Caco-2 (cell line): ENCODE measurements around the gene ZNF77. TPM values are rescaled to one million over a fixed set of nuclear protein-coding genes. Genes with fewer than 3 reads are reported as not detected.
A peak's percentile ranks its signal among the peaks of the same experiment; 100 is the strongest.
"Not testable (repeated sequence)": the region's sequence is repeated elsewhere in the genome, so short reads cannot be mapped to it uniquely, and the experiment has no call there.

Experiments
- BruUV-seq: library from RNA; stranded (reverse); fragments of 400-500 nt; replicated peaks from 2 replicates; lab custom pipeline; 2021; lab: Mats Ljungman, UMichigan
- CTCF ChIA-PET: fragments of 300-600 bp; sonication (Branson Sonifier 250); formaldehyde crosslinking; loops from one replicate; lab custom pipeline; 2022; ENCODE audit warnings: antibody characterized with exemption; lab: Charles Lee
- POLR2A ChIA-PET: fragments of 300-600 bp; sonication (Branson Sonifier 250); formaldehyde crosslinking; loops from one replicate; lab custom pipeline; 2022; ENCODE audit warnings: antibody characterized with exemption; lab: Charles Lee
- DNase-seq, 2 experiments: peaks; one replicate each; pipeline versions ENCODE4 v3.0.0 to v3.0.0-alpha.2; 2020 to 2022
- H3K27me3 ChIP-seq: replicated peaks from 2 replicates; pipeline ENCODE4 v1.6.0; 2011; ENCODE audit warnings: low read length; ENCODE audit not compliant: control insufficient read depth, insufficient read depth
- H3K36me3 ChIP-seq: 2 replicates; pipeline ENCODE4 v1.5.1; 2011; ENCODE audit warnings: low read length; ENCODE audit not compliant: control insufficient read depth, insufficient read depth
- H3K4me1 ChIP-seq: fragments of 250-450 bp; sonication (Bioruptor Pico); 2 replicates; pipeline ENCODE4 v1.5.1; 2020; ENCODE audit warnings: mild to moderate bottlenecking
- H3K4me3 ChIP-seq: 2 replicates; pipeline ENCODE4 v1.5.1; 2011; ENCODE audit warnings: low read depth, mild to moderate bottlenecking, control low read depth, low read length
- H3K9me3 ChIP-seq: fragments of 250-450 bp; sonication (Bioruptor Pico); 2 replicates; pipeline ENCODE4 v1.5.1; 2020; ENCODE audit warnings: mild to moderate bottlenecking, moderate library complexity
- H3K27ac Mint-ChIP-seq: one replicate; pipeline ENCODE4 v1.8.0; 2022; ENCODE audit warnings: mixed read lengths; ENCODE audit not compliant: unreplicated experiment
- H3K27me3 Mint-ChIP-seq: one replicate; pipeline ENCODE4 v1.8.0; 2022; ENCODE audit warnings: mixed read lengths; ENCODE audit not compliant: insufficient read depth, unreplicated experiment
- H3K36me3 Mint-ChIP-seq: one replicate; pipeline ENCODE4 v1.8.0; 2022; ENCODE audit warnings: mild to moderate bottlenecking, mixed read lengths; ENCODE audit not compliant: insufficient read depth, unreplicated experiment
- H3K4me1 Mint-ChIP-seq: one replicate; pipeline ENCODE4 v1.8.0; 2022; ENCODE audit warnings: low read depth, mixed read lengths; ENCODE audit not compliant: unreplicated experiment
- H3K4me3 Mint-ChIP-seq: one replicate; pipeline ENCODE4 v1.8.0; 2022; ENCODE audit warnings: mild to moderate bottlenecking, moderate library complexity, mixed read lengths; ENCODE audit not compliant: unreplicated experiment
- H3K9me3 Mint-ChIP-seq: one replicate; pipeline ENCODE4 v1.8.0; 2022; ENCODE audit warnings: mixed read lengths; ENCODE audit not compliant: unreplicated experiment
- intact Hi-C: fragments of 100-400 bp; cut with micrococcal nuclease; formaldehyde crosslinking; loops from one replicate; pipeline ENCODE4 v1.10.0; 2022; ENCODE audit not compliant: unreplicated experiment
- total RNA-seq: library from RNA; stranded (reverse); gene quantifications from 2 replicates; pipeline ENCODE4 v1.2.3, GENCODE V29; 2022
- TF ChIP-seq, protein P1 (sequence below), 2 experiments: fragments of 200-600 bp in 1 of 2; IDR thresholded peaks; 1 replicate in 1 of 2; 2 replicates in 1 of 2; pipeline versions ENCODE4 v1.5.1 to v1.8.0; 2011 to 2022; ENCODE audit warnings: antibody characterized with exemption in 1 of 2, control low read depth in 1 of 2, inconsistent platforms in 1 of 2, low read depth in 1 of 2, low read length in 1 of 2, mild to moderate bottlenecking in 1 of 2, moderate library complexity in 1 of 2; ENCODE audit not compliant: insufficient read depth in 1 of 2, severe bottlenecking in 1 of 2, unreplicated experiment in 1 of 2

ZNF77 gene
- total RNA-seq, 1 experiment from 2014 or later: 6.3 TPM

DNA sequence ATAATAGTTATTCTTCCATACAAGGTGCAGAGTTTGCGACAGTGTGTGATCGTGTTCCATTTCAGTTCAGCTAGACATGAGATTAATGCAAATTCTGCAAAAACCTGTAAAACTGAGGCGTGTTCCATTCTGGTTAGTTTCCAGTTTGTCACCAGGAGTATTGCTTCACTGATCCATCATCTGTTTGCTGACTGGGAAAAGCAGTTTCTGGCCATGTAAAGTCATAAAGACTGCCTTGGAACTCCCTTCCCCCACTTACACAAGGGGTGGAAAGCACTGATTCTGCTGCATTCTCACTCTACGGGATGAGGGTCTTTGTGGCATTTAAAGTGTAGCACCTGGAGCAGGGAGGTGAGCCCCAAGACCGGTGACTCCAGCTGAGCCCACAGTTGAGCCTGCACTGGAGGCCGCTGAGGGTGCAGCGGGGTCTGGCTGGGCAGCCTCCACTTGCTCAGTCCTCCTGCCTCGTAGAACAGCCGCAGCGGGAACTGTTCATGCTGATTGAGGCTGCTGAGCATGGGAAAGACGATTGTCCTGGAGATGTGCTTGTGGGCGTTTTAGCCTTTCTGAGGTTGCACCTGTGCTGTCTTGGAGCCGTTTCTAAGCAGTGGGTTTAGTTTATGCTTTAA is 42.1 kb downstream of the ZNF77 start:
- peak overlapping the region; percentile 98 for H3K4me3 Mint-ChIP-seq
- DNase-seq: no peak

DNA sequence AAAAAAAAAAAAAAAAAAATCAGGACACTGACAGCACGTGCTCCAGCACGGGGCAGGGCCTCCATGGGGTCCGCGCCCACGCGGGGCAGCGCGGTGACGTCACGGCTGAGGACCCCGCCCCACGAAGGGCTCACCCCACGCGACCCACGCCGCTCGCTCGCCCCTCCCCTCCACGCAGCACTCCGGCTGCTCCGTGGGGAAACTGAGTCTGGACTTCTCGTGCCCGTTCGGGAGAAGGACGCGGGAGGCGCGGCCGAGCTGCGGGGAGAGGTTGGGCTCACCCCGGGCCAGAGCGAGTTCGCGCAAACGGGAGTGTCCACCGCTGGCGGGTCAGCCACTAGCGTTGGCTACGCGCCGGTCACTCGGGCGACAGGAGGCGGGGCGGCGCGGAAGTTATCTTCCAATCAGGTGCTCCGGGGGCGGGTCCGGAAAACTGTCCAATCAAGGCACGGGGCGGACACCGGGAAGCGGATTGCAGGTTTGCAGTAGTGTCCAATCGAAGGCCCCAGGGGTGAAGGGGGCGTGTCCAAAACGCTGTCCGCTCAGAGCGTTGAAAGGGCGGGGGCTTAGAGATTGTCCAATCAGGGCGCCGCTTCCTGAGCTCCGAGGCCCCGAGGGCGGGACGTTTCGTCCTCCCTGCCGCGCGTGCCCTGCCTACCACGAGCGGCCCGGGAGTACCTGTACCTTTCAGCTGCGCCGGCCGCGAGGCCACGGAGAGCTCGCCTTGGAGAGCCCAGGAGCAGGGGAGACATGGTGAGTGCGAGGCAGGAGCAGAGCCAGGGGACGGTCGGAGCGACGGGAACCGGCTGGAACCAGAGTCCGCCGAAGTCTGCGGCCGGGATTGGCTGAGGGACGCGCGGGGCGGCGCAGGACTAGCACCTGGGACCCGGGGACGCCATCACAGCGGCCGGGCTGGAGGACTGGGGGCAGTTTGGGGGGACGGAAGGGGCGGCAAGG is 44.2 kb downstream of the ZNF77 start, which contains the start of gene ZNF57:
Gene ZNF57 (plus strand): TSS at position 633 of the 957 bp plus-strand sequence. CDS start 118 bp downstream, at position 751.
- intact Hi-C loops: loop anchor here (2.0 kb wide), 1 partner anchor 50 kb away; no protein-coding TSS in a partner anchor
- no peaks in the 10 kb centered on the region for H3K9me3 Mint-ChIP-seq
- peak within 1 kb of the TSS; percentile 98 for H3K4me3 Mint-ChIP-seq
- H3K9me3 ChIP-seq: peaks cover 12% of the 10 kb centered on the region; the same call in 1 of the 2 replicates
- POLR2A ChIA-PET: interaction anchor here (0.6 to 2.0 kb wide), 4 partner anchors 12 to 359 kb away, joined by 4 to 24 read pairs (median 6); partner anchors contain the start of gene ZNF556
- H3K4me1 ChIP-seq: peaks cover 4% of the 10 kb centered on the region; the same call in 1 of the 2 replicates
- H3K27ac Mint-ChIP-seq: peak within 1 kb of the TSS; percentile 96
- H3K27me3 ChIP-seq: no peaks in the 10 kb centered on the region
- CTCF ChIA-PET: interaction anchor here (0.6 to 1.7 kb wide), 6 partner anchors 13 to 252 kb away, joined by 3 to 18 read pairs (median 4); partner anchors contain the start of gene ZNF555
- BruUV-seq: no TSS peak
- TF ChIP-seq, protein P1, sequence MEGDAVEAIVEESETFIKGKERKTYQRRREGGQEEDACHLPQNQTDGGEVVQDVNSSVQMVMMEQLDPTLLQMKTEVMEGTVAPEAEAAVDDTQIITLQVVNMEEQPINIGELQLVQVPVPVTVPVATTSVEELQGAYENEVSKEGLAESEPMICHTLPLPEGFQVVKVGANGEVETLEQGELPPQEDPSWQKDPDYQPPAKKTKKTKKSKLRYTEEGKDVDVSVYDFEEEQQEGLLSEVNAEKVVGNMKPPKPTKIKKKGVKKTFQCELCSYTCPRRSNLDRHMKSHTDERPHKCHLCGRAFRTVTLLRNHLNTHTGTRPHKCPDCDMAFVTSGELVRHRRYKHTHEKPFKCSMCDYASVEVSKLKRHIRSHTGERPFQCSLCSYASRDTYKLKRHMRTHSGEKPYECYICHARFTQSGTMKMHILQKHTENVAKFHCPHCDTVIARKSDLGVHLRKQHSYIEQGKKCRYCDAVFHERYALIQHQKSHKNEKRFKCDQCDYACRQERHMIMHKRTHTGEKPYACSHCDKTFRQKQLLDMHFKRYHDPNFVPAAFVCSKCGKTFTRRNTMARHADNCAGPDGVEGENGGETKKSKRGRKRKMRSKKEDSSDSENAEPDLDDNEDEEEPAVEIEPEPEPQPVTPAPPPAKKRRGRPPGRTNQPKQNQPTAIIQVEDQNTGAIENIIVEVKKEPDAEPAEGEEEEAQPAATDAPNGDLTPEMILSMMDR (IDR thresholded peaks at IDR 0.05; ENCODE audit: insufficient read depth in 1 of 2, low read depth in 1 of 2, low read length in 1 of 2, severe bottlenecking in 1 of 2, unreplicated experiment in 1 of 2): no peak
- H3K36me3 Mint-ChIP-seq: peaks cover 26% of the 10 kb centered on the region
- peak; percentile 99 for DNase-seq
- H3K27me3 Mint-ChIP-seq: no peaks in the 10 kb centered on the region
- no peaks in the 10 kb centered on the region; the same call in 1 of the 2 replicates for H3K36me3 ChIP-seq
- no peaks in the 10 kb centered on the region for H3K4me1 Mint-ChIP-seq
- H3K4me3 ChIP-seq: peak within 1 kb of the TSS; percentile 99

More for the DNA sequence above, 42.1 kb downstream of the ZNF77 start:
- TF ChIP-seq, protein P1 (IDR thresholded peaks at IDR 0.05; ENCODE audit: insufficient read depth in 1 of 2, low read depth in 1 of 2, low read length in 1 of 2, severe bottlenecking in 1 of 2, unreplicated experiment in 1 of 2): no peak
- BruUV-seq: no TSS peak
- H3K27ac Mint-ChIP-seq: no peak overlapping the region
- peaks cover 7% of the 10 kb centered on the region; the same call in 1 of the 2 replicates for H3K9me3 ChIP-seq
- H3K4me3 ChIP-seq: no peak overlapping the region
- H3K9me3 Mint-ChIP-seq: no peaks in the 10 kb centered on the region
- no peaks in the 10 kb centered on the region; the same call in 1 of the 2 replicates for H3K36me3 ChIP-seq
- no peaks in the 10 kb centered on the region for H3K27me3 ChIP-seq
- no peaks in the 10 kb centered on the region for H3K27me3 Mint-ChIP-seq
- H3K4me1 ChIP-seq: peaks cover 4% of the 10 kb centered on the region; the same call in 1 of the 2 replicates
- peaks cover 22% of the 10 kb centered on the region for H3K36me3 Mint-ChIP-seq
- ChIA-PET CTCF (no interaction called here), POLR2A (no interaction called here)
- intact Hi-C loops: no loop called here
- H3K4me1 Mint-ChIP-seq: no peaks in the 10 kb centered on the region

DNA sequence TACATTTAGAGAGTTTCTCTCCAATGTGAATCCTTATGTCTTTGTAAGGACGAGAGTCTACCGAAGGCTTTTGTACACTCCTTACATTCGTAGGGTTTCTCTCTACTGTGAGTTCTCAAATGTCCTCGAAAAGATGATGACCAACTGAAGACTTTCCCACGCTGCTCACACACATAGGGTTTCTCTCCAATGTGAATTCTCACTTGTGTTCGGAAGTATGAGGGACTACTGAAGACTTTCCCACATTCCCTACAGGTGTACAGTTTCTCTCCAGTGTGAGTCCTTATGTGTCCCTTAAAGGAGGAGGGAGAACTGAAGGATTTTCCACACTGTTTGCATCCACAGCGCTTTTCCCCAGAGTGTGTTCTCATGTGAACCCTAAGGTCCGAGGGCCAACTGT is 48.1 kb downstream of the ZNF77 start:
- intact Hi-C loops: no loop called here
- no peaks in the 10 kb centered on the region for H3K27me3 Mint-ChIP-seq
- TF ChIP-seq, protein P1 (IDR thresholded peaks at IDR 0.05; ENCODE audit: insufficient read depth in 1 of 2, low read depth in 1 of 2, low read length in 1 of 2, severe bottlenecking in 1 of 2, unreplicated experiment in 1 of 2): no peak
- POLR2A ChIA-PET: no interaction called here
- BruUV-seq: no TSS peak
- Histone ChIP-seq H3K36me3 (no peaks in the 10 kb centered on the region), H3K4me3 (no peak overlapping the region), H3K27me3 (no peaks in the 10 kb centered on the region), H3K4me1 (no peaks in the 10 kb centered on the region), H3K9me3 (peaks cover 12% of the 10 kb centered on the region; the same call in 1 of the 2 replicates)
- H3K27ac Mint-ChIP-seq: no peak overlapping the region
- CTCF ChIA-PET: no interaction called here
- no peaks in the 10 kb centered on the region for H3K9me3 Mint-ChIP-seq
- H3K4me3 Mint-ChIP-seq: no peak overlapping the region
- peaks cover 26% of the 10 kb centered on the region for H3K36me3 Mint-ChIP-seq
- H3K4me1 Mint-ChIP-seq: no peaks in the 10 kb centered on the region
- DNase-seq: no peak

DNA sequence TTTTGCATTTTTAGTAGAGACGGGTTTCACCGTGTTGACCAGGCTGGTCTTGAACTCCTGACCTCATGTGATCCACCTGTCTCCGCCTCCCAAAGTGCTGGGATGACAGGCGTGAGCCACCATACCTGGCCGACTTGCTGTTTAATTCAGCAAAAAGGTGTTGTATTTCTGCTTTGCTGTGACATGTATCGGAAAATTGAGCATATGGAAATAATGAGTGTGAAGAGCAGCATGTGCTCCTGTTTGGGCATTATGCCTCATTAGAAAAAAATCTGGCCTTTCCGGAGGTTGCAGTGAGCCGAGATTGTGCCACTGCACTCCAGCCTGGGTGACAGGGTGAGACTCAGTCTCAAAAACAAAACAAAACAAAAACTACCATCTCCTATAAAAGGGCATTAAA is 54.2 kb downstream of the ZNF77 start:
- not testable (repeated sequence) for BruUV-seq

More for the DNA sequence above, 54.2 kb downstream of the ZNF77 start:
- CTCF ChIA-PET: interaction anchor here (0.5 kb wide), 1 partner anchor 205 kb away, joined by 3 read pairs; no protein-coding TSS in a partner anchor
- intact Hi-C loops, H3K4me1 ChIP-seq, DNase-seq, H3K27me3 Mint-ChIP-seq, H3K4me3 Mint-ChIP-seq, H3K27me3 ChIP-seq, H3K4me3 ChIP-seq, H3K36me3 ChIP-seq, H3K9me3 ChIP-seq, H3K9me3 Mint-ChIP-seq, POLR2A ChIA-PET, H3K27ac Mint-ChIP-seq: not testable (repeated sequence)
- peaks cover 11% of the 10 kb centered on the region for H3K4me1 Mint-ChIP-seq
- H3K36me3 Mint-ChIP-seq: peaks cover 21% of the 10 kb centered on the region
